Neural progenitor cell (in vitro differentiated cells): ENCODE measurements around the gene UBE2Z. TPM values are rescaled to one million over a fixed set of nuclear protein-coding genes. Genes with fewer than 3 reads are reported as not detected.

ENCODE experiments used
- DNase-seq: peaks from one replicate; pipeline ENCODE4 v3.0.0-alpha.2; 2016; ENCODE audit warnings: low spot score
- H2AFZ ChIP-seq: fragments of 200-600 bp; sonication (generic); replicated peaks from 2 replicates; pipeline ENCODE4 v1.6.1; 2016; ENCODE audit warnings: antibody characterized with exemption
- H3F3A ChIP-seq: fragments of 200-600 bp; sonication (generic); 2 replicates; pipeline ENCODE4 v1.6.1; 2016; ENCODE audit warnings: antibody characterized with exemption, low read depth
- H3K27ac ChIP-seq: fragments of 200-600 bp; sonication (generic); 2 replicates; pipeline ENCODE4 v1.5.1; 2016; ENCODE audit warnings: mild to moderate bottlenecking
- H3K27me3 ChIP-seq: fragments of 200-600 bp; sonication (generic); 2 replicates; pipeline ENCODE4 v1.6.1; 2016; ENCODE audit warnings: mild to moderate bottlenecking, moderate library complexity
- H3K36me3 ChIP-seq: fragments of 200-600 bp; sonication (generic); 2 replicates; pipeline ENCODE4 v1.5.1; 2016
- H3K4me1 ChIP-seq: fragments of 200-600 bp; sonication (generic); 2 replicates; pipeline ENCODE4 v1.6.1; 2016; ENCODE audit warnings: mixed run types
- H3K4me2 ChIP-seq: fragments of 200-600 bp; sonication (generic); 2 replicates; pipeline ENCODE4 v1.6.1; 2016
- H3K4me3 ChIP-seq: fragments of 200-600 bp; sonication (generic); 2 replicates; pipeline ENCODE4 v1.5.1; 2016
- H3K79me2 ChIP-seq: fragments of 200-600 bp; sonication (generic); 2 replicates; pipeline ENCODE4 v1.6.1; 2016; ENCODE audit warnings: low read depth
- H3K9ac ChIP-seq: fragments of 200-600 bp; sonication (generic); 2 replicates; pipeline ENCODE4 v1.6.1; 2016
- H3K9me3 ChIP-seq: fragments of 200-600 bp; sonication (generic); 2 replicates; pipeline ENCODE4 v1.5.1; 2016; ENCODE audit warnings: low read depth
- H4K20me1 ChIP-seq: fragments of 200-600 bp; sonication (generic); 2 replicates; pipeline ENCODE4 v1.6.1; 2016; ENCODE audit warnings: low read depth
- H3K27ac Mint-ChIP-seq: 3 replicates; pipeline ENCODE4 v1.8.0; 2021; ENCODE audit warnings: mixed read lengths
- H3K27me3 Mint-ChIP-seq: 2 replicates; pipeline ENCODE4 v1.8.0; 2022; ENCODE audit warnings: low read depth, mild to moderate bottlenecking, inconsistent platforms, moderate library complexity, mixed read lengths; ENCODE audit not compliant: insufficient read depth
- H3K36me3 Mint-ChIP-seq: 3 replicates; pipeline ENCODE4 v1.8.0; 2021; ENCODE audit warnings: mixed read lengths
- H3K4me1 Mint-ChIP-seq: 3 replicates; pipeline ENCODE4 v1.8.0; 2021; ENCODE audit warnings: mixed read lengths
- H3K4me3 Mint-ChIP-seq: 3 replicates; pipeline ENCODE4 v1.8.0; 2021; ENCODE audit warnings: mild to moderate bottlenecking, moderate library complexity, mixed read lengths
- H3K9me3 Mint-ChIP-seq: 3 replicates; pipeline ENCODE4 v1.8.0; 2020; ENCODE audit warnings: mixed read lengths
- CTCF ChIP-seq: fragments of 200-600 bp; sonication (generic); IDR thresholded peaks from 2 replicates; pipeline ENCODE4 v1.5.1; 2017; ENCODE audit warnings: antibody characterized with exemption, mild to moderate bottlenecking
- EZH2 ChIP-seq: fragments of 200-600 bp; sonication (generic); IDR thresholded peaks from 2 replicates; pipeline ENCODE4 v1.6.1; 2017; ENCODE audit warnings: antibody characterized with exemption, mild to moderate bottlenecking, moderate library complexity
- EZH2phosphoT487 ChIP-seq: fragments of 200-600 bp; sonication (generic); IDR thresholded peaks from 2 replicates; pipeline ENCODE4 v1.6.1; 2017; ENCODE audit warnings: antibody characterized with exemption
- total RNA-seq: library from RNA; depleted of rRNA; stranded (reverse); fragments of >200 nt; gene quantifications from 2 replicates; pipeline ENCODE4 v1.2.3, GENCODE V29; 2015; ENCODE audit warnings: low replicate concordance

The UBE2Z gene
- total RNA-seq, 1 donor from 2014 or later: 45.5 TPM

- Histone ChIP-seq H3K27me3 (no peaks in the 10 kb centered on the region), H3K4me3 (no peak overlapping the region), H3K9ac (no peak overlapping the region), H3K36me3 (no peaks in the 10 kb centered on the region), H2AFZ (peak overlapping the region; percentile 89), H3K4me2 (no peak overlapping the region), H3K79me2 (no peaks in the 10 kb centered on the region), H3F3A (peaks cover 6% of the 10 kb centered on the region), H3K4me1 (peaks cover 8% of the 10 kb centered on the region), H3K27ac (no peak overlapping the region), H4K20me1 (no peaks in the 10 kb centered on the region), H3K9me3 (no peaks in the 10 kb centered on the region)
- H3K27me3 Mint-ChIP-seq: peaks cover 3% of the 10 kb centered on the region
- no peak overlapping the region for H3K4me3 Mint-ChIP-seq
- peak overlapping the region; percentile 86 for H3K27ac Mint-ChIP-seq
- TF ChIP-seq CTCF: peak; percentile 74
- TF ChIP-seq EZH2: no peak
- peaks cover 16% of the 10 kb centered on the region for H3K4me1 Mint-ChIP-seq
- H3K36me3 Mint-ChIP-seq: no peaks in the 10 kb centered on the region
- H3K9me3 Mint-ChIP-seq: no peaks in the 10 kb centered on the region
- DNase-seq: peak; percentile 75
Measured at GRCh38 chr17:48954300-48954755, 46.1 kb downstream of the UBE2Z start.

GRCh38 chr17:48960834-48961515, 52.8 kb downstream of the UBE2Z start:
- Histone ChIP-seq H3K9ac (no peak overlapping the region), H3K27me3 (no peaks in the 10 kb centered on the region), H3K4me2 (peak overlapping the region; percentile 50), H3K27ac (no peak overlapping the region), H3F3A (peaks cover 30% of the 10 kb centered on the region), H3K4me1 (peaks cover 18% of the 10 kb centered on the region), H3K36me3 (no peaks in the 10 kb centered on the region), H2AFZ (peak overlapping the region; percentile 30), H3K79me2 (no peaks in the 10 kb centered on the region), H3K9me3 (no peaks in the 10 kb centered on the region), H4K20me1 (no peaks in the 10 kb centered on the region), H3K4me3 (no peak overlapping the region)
- H3K9me3 Mint-ChIP-seq: no peaks in the 10 kb centered on the region
- peak; percentile 36 for DNase-seq
- H3K36me3 Mint-ChIP-seq: no peaks in the 10 kb centered on the region
- peaks cover 13% of the 10 kb centered on the region for H3K27me3 Mint-ChIP-seq
- no peak overlapping the region for H3K4me3 Mint-ChIP-seq
- H3K4me1 Mint-ChIP-seq: peaks cover 29% of the 10 kb centered on the region
- H3K27ac Mint-ChIP-seq: peak overlapping the region; percentile 66
- TF ChIP-seq EZH2: no peak
- no peak for TF ChIP-seq EZH2phosphoT487
- no peak for TF ChIP-seq CTCF

- TF ChIP-seq EZH2phosphoT487: no peak
- no peak for TF ChIP-seq CTCF
- no peak for TF ChIP-seq EZH2
- Mint-ChIP-seq H3K4me3 (no peak overlapping the region), H3K4me1 (peaks cover 27% of the 10 kb centered on the region), H3K27me3 (peaks cover 10% of the 10 kb centered on the region), H3K27ac (peak overlapping the region; percentile 66), H3K36me3 (no peaks in the 10 kb centered on the region), H3K9me3 (no peaks in the 10 kb centered on the region)
- H2AFZ ChIP-seq: peak overlapping the region; percentile 30
- peak overlapping the region; percentile 50 for H3K4me2 ChIP-seq
- no peaks in the 10 kb centered on the region for H3K9me3 ChIP-seq
- H3K27ac ChIP-seq: no peak overlapping the region
- peaks cover 18% of the 10 kb centered on the region for H3K4me1 ChIP-seq
- peak; percentile 56 for DNase-seq
- H4K20me1 ChIP-seq: no peaks in the 10 kb centered on the region
- H3K4me3 ChIP-seq: no peak overlapping the region
- H3K79me2 ChIP-seq: no peaks in the 10 kb centered on the region
- no peaks in the 10 kb centered on the region for H3K27me3 ChIP-seq
- no peaks in the 10 kb centered on the region for H3K36me3 ChIP-seq
- no peak overlapping the region for H3K9ac ChIP-seq
- peaks cover 26% of the 10 kb centered on the region for H3F3A ChIP-seq
Measured at GRCh38 chr17:48961516-48962233, 53.5 kb downstream of the UBE2Z start.
